Uterus (tissue), 2 donors: ENCODE results near the gene TSPAN11.

Source experiments
- CTCF ChIP-seq, 4 experiments: fragments of 200-600 bp in 2 of 4; fragments of 450-650 bp in 2 of 4; sonication (generic) in 2 of 4; IDR thresholded peaks; one replicate each; pipeline ENCODE4 v1.5.1; 2016 to 2019; ENCODE audit warnings: antibody characterized with exemption in 4 of 4, mild to moderate bottlenecking in 2 of 4, moderate library complexity in 1 of 4
- POLR2A ChIP-seq, 2 donors: fragments of 450-650 bp; IDR thresholded peaks; one replicate each; pipeline ENCODE4 v1.6.1; 2016; ENCODE audit warnings: antibody characterized with exemption in 2 of 2, mild to moderate bottlenecking in 1 of 2, moderate library complexity in 1 of 2

GRCh38 chr12:31041033-31041564, 114.6 kb downstream of the TSPAN11 start:
- TF ChIP-seq POLR2A (IDR thresholded peaks at IDR 0.05) (no peak), CTCF (IDR thresholded peaks at IDR 0.05) (no peak)
